HG02588 (cell line): Measurements from ENCODE around the gene QSOX2.

ENCODE experiments used
- ATAC-seq: cut with Tn5 transposase; IDR thresholded peaks from one replicate; pipeline ENCODE4 v1.9.1; 2021; ENCODE audit warnings: mild to moderate bottlenecking, moderate library complexity; ENCODE audit not compliant: unreplicated experiment

Gene QSOX2

GRCh38 chr9:136225748-136226679 is 19.6 kb downstream of the QSOX2 start:
- ATAC-seq = peak; percentile 63

- peak; percentile 45 for ATAC-seq
Measured at GRCh38 chr9:136225366-136225747, 20.3 kb downstream of the QSOX2 start.

GRCh38 chr9:136223871-136224640 is 21.6 kb downstream of the QSOX2 start:
- ATAC-seq = no peak

GRCh38 chr9:136222906-136223285 is 22.7 kb downstream of the QSOX2 start:
- no peak for ATAC-seq

- ATAC-seq = no peak
Measured at GRCh38 chr9:136222166-136222905, 23.3 kb downstream of the QSOX2 start.

- ATAC-seq = no peak
Measured at GRCh38 chr9:136220017-136220729, 25.4 kb downstream of the QSOX2 start.

- ATAC-seq = no peak
Measured at GRCh38 chr9:136219276-136219675, 26.3 kb downstream of the QSOX2 start.

- ATAC-seq = no peak
Measured at GRCh38 chr9:136218673-136219072, 26.9 kb downstream of the QSOX2 start.

- no peak for ATAC-seq
Measured at GRCh38 chr9:136218271-136218670, 27.3 kb downstream of the QSOX2 start.

- no peak for ATAC-seq
Measured at GRCh38 chr9:136216541-136217244, 28.9 kb downstream of the QSOX2 start.

GRCh38 chr9:136213733-136214132 is 31.9 kb downstream of the QSOX2 start:
- no peak for ATAC-seq

- no peak for ATAC-seq
Measured at GRCh38 chr9:136212345-136212950, 33.2 kb downstream of the QSOX2 start.

GRCh38 chr9:136211441-136212344 is 33.9 kb downstream of the QSOX2 start:
- no peak for ATAC-seq

GRCh38 chr9:136211006-136211405 is 34.6 kb downstream of the QSOX2 start:
- ATAC-seq = no peak

- ATAC-seq = no peak
Measured at GRCh38 chr9:136210276-136210675, 35.3 kb downstream of the QSOX2 start.

GRCh38 chr9:136209786-136210185 is 35.8 kb downstream of the QSOX2 start:
- no peak for ATAC-seq

GRCh38 chr9:136209232-136209631 is 36.4 kb downstream of the QSOX2 start:
- no peak for ATAC-seq

GRCh38 chr9:136208675-136209074 is 36.9 kb downstream of the QSOX2 start:
- no peak for ATAC-seq

GRCh38 chr9:136207616-136208015 is 38.0 kb downstream of the QSOX2 start:
- no peak for ATAC-seq
